ENCODE data around the gene AGO4.

DNA sequence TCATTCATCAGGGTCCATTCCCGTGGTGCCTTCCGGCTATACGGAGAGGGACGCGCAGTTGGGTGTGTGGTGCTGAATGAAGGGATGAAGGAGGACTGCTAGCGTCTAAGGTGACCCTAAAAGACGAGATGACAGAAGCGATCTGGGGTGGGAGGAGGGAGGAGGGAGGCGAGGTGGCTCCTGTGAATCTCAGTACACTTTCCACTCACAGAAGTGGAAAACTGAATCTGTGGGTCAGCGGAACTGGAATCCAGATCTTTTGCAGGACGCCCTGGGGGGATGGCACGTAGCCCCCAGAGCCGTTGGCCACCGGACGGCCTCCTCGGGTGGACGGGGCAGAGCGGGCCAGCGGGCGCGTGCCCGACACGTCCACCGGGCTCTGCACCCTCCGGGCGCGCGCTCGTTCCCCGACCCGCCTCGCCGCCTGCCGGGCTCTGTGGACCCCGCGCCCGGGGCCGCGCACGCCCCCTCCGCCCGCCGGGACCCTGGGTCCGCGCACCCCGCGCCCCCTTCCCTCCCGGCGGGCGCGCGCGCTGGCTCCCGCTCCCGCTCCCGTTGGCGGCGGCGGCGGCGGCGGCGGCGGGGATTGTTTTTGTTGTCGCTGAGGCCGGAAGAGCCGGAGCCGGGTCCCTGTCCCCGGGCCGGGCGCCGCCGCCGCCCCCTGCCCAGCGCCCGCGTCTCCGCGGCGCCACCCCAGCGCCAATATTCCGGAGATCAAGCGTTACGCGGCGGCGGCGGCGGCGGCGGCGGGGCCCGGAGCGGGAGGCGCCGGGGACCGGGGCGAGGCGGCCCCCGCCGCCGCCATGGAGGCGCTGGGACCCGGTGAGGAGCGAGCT lies at the start of gene AGO4:
- TF ChIP-seq, protein P1, sequence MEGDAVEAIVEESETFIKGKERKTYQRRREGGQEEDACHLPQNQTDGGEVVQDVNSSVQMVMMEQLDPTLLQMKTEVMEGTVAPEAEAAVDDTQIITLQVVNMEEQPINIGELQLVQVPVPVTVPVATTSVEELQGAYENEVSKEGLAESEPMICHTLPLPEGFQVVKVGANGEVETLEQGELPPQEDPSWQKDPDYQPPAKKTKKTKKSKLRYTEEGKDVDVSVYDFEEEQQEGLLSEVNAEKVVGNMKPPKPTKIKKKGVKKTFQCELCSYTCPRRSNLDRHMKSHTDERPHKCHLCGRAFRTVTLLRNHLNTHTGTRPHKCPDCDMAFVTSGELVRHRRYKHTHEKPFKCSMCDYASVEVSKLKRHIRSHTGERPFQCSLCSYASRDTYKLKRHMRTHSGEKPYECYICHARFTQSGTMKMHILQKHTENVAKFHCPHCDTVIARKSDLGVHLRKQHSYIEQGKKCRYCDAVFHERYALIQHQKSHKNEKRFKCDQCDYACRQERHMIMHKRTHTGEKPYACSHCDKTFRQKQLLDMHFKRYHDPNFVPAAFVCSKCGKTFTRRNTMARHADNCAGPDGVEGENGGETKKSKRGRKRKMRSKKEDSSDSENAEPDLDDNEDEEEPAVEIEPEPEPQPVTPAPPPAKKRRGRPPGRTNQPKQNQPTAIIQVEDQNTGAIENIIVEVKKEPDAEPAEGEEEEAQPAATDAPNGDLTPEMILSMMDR (conservative IDR thresholded peaks at IDR 0.05; ENCODE audit: low read depth, low read length) = no peak
- no peak for TF ChIP-seq RFX5 (IDR thresholded peaks at IDR 0.05; ENCODE audit: low read depth, low read length)
- TF ChIP-seq CEBPB (IDR thresholded peaks at IDR 0.05; ENCODE audit: low read depth, low read length) = no peak
- TF ChIP-seq POLR2A (IDR thresholded peaks at IDR 0.05; ENCODE audit: low read depth, low read length) = no peak
- no peak; the same call in 1 of the 2 replicates for TF ChIP-seq MAZ (IDR thresholded peaks at IDR 0.05; ENCODE audit: borderline replicate concordance, low read depth, low read length)
- no peak for TF ChIP-seq RAD21 (IDR thresholded peaks at IDR 0.05; ENCODE audit: low read length)
- TF ChIP-seq MAFK (IDR thresholded peaks at IDR 0.05; ENCODE audit: low read depth, low read length) = no peak
- TF ChIP-seq, protein P2, sequence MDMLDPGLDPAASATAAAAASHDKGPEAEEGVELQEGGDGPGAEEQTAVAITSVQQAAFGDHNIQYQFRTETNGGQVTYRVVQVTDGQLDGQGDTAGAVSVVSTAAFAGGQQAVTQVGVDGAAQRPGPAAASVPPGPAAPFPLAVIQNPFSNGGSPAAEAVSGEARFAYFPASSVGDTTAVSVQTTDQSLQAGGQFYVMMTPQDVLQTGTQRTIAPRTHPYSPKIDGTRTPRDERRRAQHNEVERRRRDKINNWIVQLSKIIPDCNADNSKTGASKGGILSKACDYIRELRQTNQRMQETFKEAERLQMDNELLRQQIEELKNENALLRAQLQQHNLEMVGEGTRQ (IDR thresholded peaks at IDR 0.05; ENCODE audit: low read depth, low read length) = no peak

All from IMR-90 (cell line).